GM18511 (cell line): ENCODE results near the gene NEMF.
"Not testable (repeated sequence)": the region's sequence is repeated elsewhere in the genome, so short reads cannot be mapped to it uniquely, and the experiment has no call there.

ENCODE experiments used
- ATAC-seq: cut with Tn5 transposase; IDR thresholded peaks from one replicate; pipeline ENCODE4 v1.9.1; 2021; ENCODE audit warnings: mild to moderate bottlenecking, moderate library complexity; ENCODE audit not compliant: unreplicated experiment

The NEMF gene

GRCh38 chr14:49849213-49849847, 3.3 kb downstream of the NEMF start:
- ATAC-seq, result no peak

GRCh38 chr14:49828640-49829039, 23.9 kb downstream of the NEMF start:
- ATAC-seq, result no peak

GRCh38 chr14:49820176-49820575, 32.4 kb downstream of the NEMF start:
- ATAC-seq, result no peak

GRCh38 chr14:49816844-49817243, 35.7 kb downstream of the NEMF start:
- no peak for ATAC-seq

- ATAC-seq, result not testable (repeated sequence)
Observed at GRCh38 chr14:49816118-49816517, 36.5 kb downstream of the NEMF start.

GRCh38 chr14:49808780-49809179, 43.8 kb downstream of the NEMF start:
- no peak for ATAC-seq

- no peak for ATAC-seq
Observed at GRCh38 chr14:49796025-49796424, 56.6 kb downstream of the NEMF start.

GRCh38 chr14:49792618-49793017, 60.0 kb downstream of the NEMF start:
- ATAC-seq, result no peak

GRCh38 chr14:49786315-49786714, 66.3 kb downstream of the NEMF start:
- ATAC-seq, result no peak

GRCh38 chr14:49783394-49784014, 69.1 kb downstream of the NEMF start:
- no peak for ATAC-seq

- not testable (repeated sequence) for ATAC-seq
Observed at GRCh38 chr14:49781040-49781439, 71.5 kb downstream of the NEMF start.

- ATAC-seq, result no peak
Observed at GRCh38 chr14:49778421-49778820, 74.2 kb downstream of the NEMF start.

- ATAC-seq, result no peak
Observed at GRCh38 chr14:49774106-49774505, 78.5 kb downstream of the NEMF start.

- not testable (repeated sequence) for ATAC-seq
Observed at GRCh38 chr14:49771691-49772090, 80.9 kb downstream of the NEMF start.

GRCh38 chr14:49770212-49770817, 82.3 kb downstream of the NEMF start:
- no peak for ATAC-seq

GRCh38 chr14:49769581-49770211, 82.9 kb downstream of the NEMF start:
- no peak for ATAC-seq

GRCh38 chr14:49769171-49769570, 83.4 kb downstream of the NEMF start:
- no peak for ATAC-seq

GRCh38 chr14:49768301-49769121, 84.1 kb downstream of the NEMF start:
- peak; percentile 32 for ATAC-seq

- ATAC-seq, result peak; percentile 94
Observed at GRCh38 chr14:49767571-49768300, 84.9 kb downstream of the NEMF start, which contains the start of gene KLHDC2. TSS of gene KLHDC2 (plus strand) at chr14:49768153. CDS start at chr14:49768469, 316 bp downstream.

- no peak for ATAC-seq
Observed at GRCh38 chr14:49767270-49767570, 85.4 kb downstream of the NEMF start.
